Measurements from ENCODE around the gene BCR.

Gene BCR

GRCh38 chr22:23227380-23227779 lies 47.1 kb downstream of the BCR start:
- DNase-seq, result no peak

GRCh38 chr22:23228503-23228902 lies 48.2 kb downstream of the BCR start:
- no peak for DNase-seq

- no peak for DNase-seq
Observed at GRCh38 chr22:23229646-23230045, 49.3 kb downstream of the BCR start.

DNA sequence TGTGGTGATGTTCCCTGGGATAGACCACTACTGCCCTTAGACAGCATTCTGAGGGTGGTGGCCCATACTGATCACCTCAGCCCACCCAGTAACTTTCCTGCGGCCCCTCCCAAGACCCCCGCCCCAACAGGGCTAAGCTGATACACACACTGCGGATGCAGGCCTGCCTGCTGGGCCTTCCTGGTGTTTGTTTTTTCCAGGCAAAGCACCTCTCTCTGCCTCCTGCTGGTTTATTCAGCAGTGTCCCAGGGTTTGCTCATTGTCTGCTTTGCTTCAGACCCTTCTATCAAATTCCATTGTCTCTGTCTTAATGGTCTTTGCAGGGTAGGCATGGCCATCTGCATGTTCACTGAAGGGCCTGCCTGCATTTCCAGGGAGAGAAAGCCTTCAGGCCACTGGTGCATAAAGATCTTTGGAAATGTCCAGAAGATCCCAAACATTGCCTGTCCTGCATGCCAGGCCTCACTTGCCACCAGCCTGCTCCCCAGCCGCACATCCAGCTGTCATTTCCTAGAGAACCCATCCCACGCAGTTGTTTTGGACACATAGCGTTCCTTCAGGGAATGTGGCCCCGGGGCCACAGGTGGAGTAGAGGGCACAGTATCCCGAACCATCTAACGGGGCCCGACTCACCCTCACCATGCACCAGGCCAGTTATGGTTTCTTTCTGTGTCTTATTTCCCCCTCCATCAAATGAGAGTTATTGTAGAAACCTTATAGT lies 50.2 kb downstream of the BCR start:
- DNase-seq, result no peak

DNA sequence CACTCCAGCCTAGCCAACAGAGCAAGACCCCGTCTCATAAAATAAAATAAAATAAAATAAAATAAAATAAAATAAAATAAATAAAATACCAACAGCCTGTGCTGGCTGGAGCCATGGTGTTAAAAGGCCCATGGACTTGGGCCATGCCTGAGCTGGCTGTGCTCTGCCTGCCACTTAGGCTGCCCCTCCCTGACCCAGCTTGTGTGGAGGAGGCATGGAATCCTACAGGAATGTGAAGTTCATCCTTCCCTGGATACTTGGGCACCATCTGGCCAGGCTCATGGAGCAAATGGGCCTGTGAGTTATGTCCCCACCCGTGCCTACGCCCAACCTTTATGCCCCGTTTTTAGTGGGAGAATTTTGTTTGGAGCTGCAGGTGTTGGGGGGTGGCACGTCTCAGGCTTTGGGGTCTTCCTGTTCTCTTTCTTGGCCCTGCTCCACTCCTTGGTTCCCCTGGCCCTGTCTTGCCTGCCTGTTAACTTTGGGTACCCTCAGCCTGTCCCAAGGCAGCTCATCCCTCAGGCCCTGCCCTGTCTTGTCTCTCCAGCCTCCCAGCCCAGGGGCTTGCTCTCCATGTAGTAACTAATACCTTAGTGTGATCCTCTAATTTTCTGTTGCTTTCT lies 51.3 kb downstream of the BCR start:
- no peak for DNase-seq

DNA sequence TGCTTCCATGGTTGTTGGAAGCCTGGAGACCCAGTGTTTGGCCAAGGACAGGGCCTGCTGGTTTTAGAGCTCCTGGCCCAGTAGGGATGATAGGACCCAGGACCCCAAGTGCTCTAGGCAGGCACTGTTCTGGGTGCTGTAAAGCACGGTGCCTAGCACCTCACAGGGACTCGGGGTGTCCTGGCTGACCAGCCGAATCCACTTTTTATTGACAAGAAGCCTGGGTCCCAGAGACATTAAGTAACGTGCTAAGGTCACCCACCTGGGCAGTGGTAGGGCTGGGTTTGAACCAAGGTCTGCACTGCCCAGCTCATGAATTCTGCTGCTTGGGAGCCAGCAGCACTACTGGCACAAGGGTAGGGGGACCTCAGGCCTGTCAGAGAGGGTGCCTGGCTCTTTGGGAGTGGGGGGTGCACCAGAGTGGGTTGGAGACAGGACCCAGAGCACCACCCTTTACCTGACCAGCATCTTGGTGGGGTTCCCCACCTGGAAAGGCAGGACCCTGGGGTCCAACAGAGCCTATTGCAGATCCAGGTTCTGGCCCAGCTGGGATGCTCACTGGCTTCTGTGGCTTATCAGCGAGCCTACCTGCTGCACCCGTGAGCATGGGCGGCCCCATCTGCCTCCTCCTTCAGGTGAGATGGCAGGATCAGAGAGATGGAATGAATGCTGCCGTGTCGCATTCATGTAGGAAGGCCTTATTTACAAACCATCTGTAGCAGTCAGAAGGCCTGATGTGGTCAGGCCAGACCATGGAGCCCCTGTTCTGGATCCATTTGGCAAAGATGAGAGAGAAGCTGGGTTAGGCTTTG lies 52.0 kb downstream of the BCR start:
- DNase-seq, result no peak

GRCh38 chr22:23233084-23233531 lies 52.8 kb downstream of the BCR start:
- no peak for DNase-seq

GRCh38 chr22:23233752-23234408 lies 53.6 kb downstream of the BCR start:
- peak in 1 of 51 donors; percentile 44 for DNase-seq

DNA sequence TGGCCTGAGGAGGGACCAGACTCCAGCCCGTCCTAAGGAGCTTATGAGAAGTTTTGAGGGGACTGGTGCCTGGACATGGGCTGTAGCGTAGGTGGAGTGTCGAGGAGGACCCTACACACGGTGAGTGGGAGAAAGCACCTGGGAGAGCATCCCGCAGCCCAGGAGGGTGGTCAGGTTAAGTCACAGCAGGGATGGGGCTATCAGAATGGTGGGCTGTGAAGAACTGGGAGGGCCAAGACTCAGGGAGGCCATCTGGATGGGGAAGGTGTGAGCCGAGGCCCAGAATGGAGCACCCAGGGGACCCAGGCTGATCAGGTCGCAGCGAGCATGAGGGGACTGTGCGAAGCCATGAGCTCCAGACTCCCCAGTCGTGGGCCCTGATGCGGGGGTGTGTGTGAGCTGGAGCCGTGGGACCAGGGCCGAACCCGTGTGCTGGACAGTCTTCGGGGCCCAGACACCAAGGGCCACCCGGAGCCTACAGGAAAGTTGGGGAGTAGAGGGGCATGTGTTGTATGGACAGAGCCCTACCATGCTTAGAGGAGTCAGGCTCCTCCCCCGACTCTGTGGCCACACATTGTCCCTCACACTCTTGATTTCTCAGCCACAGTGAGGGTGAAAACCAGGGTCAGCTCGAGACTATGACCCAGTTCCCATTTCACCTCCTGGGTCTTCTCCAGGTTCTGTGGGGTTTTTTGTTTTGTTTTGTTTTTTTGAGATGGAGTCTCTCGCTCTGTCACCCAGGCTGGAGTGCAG lies 54.3 kb downstream of the BCR start:
- no peak for DNase-seq

GRCh38 chr22:23235425-23235824 lies 55.1 kb downstream of the BCR start:
- DNase-seq, result no peak

GRCh38 chr22:23236026-23236425 lies 55.7 kb downstream of the BCR start:
- no peak for DNase-seq

GRCh38 chr22:23236440-23237184 lies 56.3 kb downstream of the BCR start:
- peak in 14 of 51 donors; percentile 26 to 59 (median 43) for DNase-seq

GRCh38 chr22:23237201-23237798 lies 57.0 kb downstream of the BCR start:
- peak in 12 of 51 donors; percentile 14 to 82 (median 36) for DNase-seq

DNA sequence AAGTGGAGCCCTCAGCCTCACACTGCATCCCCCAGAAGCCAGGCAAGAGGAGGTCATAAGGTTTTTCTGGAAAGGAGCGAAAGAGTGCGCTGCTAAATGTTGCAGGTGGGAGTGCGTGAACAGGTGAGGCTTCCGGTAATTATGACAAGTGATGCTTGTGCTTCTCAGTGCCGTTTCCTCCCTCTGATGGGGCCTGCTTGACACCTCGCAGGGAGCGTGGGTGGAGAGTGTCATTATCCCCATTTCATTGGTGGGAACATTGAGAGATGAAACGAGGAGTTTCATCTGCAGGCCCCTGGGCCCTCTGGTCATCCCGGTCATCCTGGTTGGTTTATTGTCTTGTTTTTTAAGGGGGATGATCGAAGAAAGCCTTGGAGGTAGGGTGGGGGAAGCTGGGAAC lies 57.5 kb downstream of the BCR start:
- DNase-seq, result peak in 1 of 51 donors; percentile 14

GRCh38 chr22:23238707-23239106 lies 58.4 kb downstream of the BCR start:
- DNase-seq, result no peak

- DNase-seq, result no peak
Observed at GRCh38 chr22:23239429-23239828, 59.1 kb downstream of the BCR start.

- no peak for DNase-seq
Observed at GRCh38 chr22:23240639-23241389, 60.5 kb downstream of the BCR start.

DNA sequence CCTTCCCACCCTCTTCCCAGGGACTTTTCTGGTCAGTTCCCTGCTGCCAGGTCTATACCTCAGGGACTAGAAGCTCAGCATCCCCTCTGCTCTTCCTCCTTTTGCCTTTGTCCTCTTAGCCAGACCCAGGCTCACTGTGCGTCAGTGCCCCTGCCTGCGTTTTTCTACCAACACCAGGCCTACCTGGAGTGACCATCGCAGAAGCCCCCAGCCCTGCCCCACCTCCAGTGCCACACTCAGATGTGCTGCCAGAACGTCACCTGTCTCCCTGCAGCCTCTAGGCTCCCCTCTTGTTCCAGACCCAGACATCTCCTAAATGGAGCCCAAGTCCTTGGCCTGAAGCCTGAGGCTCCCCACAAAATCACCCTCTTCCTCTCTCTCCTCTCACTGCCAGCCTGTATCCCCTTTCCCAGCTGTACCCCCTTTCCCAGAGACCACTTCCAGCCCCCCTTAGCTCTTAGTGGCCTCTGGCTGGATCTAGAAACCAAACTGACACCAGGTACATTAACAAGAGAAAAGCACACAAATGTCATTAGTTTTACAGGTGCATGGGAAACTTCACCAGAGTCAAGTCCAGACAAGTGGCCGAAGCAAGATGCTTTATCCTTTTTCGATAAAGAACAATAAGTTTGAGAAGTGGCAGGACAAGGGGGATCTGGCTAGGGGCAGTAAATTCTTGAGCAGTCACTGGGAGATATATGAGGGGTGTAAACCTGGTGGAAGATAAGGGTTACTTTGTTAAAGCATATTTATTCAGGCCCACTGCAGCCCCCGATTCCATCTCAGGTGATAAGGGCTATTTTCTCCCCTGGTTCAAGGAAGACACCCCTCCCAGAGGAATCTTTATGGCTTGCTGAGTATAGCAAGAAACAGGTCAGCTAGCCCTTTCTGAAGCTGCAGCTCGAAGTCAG lies 61.5 kb downstream of the BCR start:
- no peak for DNase-seq

Measured in hypothalamus (tissue), 51 donors.